Measurements from ENCODE around the gene GPR35. TPM values are rescaled to one million over a fixed set of nuclear protein-coding genes. Genes with fewer than 3 reads are reported as not detected.

The GPR35 gene
- total RNA-seq, 1 experiment from 2014 or later = 1.9 TPM

DNA sequence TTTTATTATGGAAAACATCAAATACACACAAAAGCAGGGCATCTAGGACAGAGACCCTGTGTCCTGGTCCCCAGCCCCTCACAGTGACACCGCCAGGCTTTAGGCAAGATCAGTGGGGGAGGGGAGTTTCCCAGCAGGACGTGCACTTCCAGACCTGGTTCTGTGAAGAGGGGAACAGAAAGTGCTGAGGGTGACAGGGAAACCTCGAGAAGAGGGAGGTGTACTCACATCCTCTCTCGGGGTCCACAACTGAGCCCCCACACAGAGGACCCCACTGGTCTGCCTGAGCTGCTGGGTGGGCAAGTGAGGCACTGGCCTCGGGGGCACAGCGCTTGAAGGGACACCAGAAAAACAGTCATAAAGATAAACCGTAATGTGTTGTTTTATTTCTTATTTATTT lies 4.4 kb upstream of the GPR35 start:
- H3K4me1 ChIP-seq (ENCODE audit: low read length) = peaks cover 3% of the 10 kb centered on the region; the same call in 1 of the 2 replicates

DNA sequence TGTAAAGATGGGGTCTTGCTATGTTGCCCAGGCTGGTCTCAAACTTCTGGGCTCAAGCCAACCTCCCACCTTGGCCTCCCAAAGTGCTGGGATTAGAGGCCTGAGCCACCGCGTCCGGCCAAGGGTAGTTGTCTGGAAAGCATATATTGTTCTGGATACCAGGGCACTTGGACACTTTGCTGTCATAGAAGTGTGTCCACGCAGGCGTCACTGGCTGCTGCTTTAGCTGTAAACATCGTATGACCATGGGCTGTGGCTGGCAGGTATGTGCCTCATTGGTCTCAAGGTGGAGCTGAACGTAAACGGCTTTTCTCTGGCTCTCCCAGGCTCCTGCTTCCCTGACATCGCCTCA lies 3.2 kb upstream of the GPR35 start:
- no peak for DNase-seq
- Histone ChIP-seq H3K27me3 (ENCODE audit: low read length) (no peaks in the 10 kb centered on the region), H3K4me1 (ENCODE audit: low read length) (peaks cover 3% of the 10 kb centered on the region; the same call in 1 of the 2 replicates), H3K27ac (ENCODE audit: low read length) (no peak overlapping the region), H2AFZ (ENCODE audit: low read length) (no peak overlapping the region), H3K36me3 (ENCODE audit: insufficient read depth, low read length) (no peaks in the 10 kb centered on the region), H3K9me3 (ENCODE audit: low read length) (no peaks in the 10 kb centered on the region), H3K9ac (ENCODE audit: low read length) (no peak overlapping the region), H3K4me3 (ENCODE audit: low read length) (no peak overlapping the region), H3K79me2 (ENCODE audit: low read length) (no peaks in the 10 kb centered on the region), H4K20me1 (ENCODE audit: insufficient read depth, low read depth, low read length) (no peaks in the 10 kb centered on the region), H3K9me2 (replicated peaks; ENCODE audit: insufficient read depth, low read length) (no peaks in the 10 kb centered on the region), H3K4me2 (ENCODE audit: low read depth, low read length, poor library complexity, severe bottlenecking) (no peak overlapping the region)

More for the DNA sequence above, 4.4 kb upstream of the GPR35 start:
- Histone ChIP-seq H4K20me1 (ENCODE audit: insufficient read depth, low read depth, low read length) (no peaks in the 10 kb centered on the region), H3K9ac (ENCODE audit: low read length) (no peak overlapping the region), H3K4me2 (ENCODE audit: low read depth, low read length, poor library complexity, severe bottlenecking) (no peak overlapping the region), H2AFZ (ENCODE audit: low read length) (no peak overlapping the region), H3K79me2 (ENCODE audit: low read length) (no peaks in the 10 kb centered on the region), H3K36me3 (ENCODE audit: insufficient read depth, low read length) (no peaks in the 10 kb centered on the region), H3K9me2 (replicated peaks; ENCODE audit: insufficient read depth, low read length) (no peaks in the 10 kb centered on the region), H3K27ac (ENCODE audit: low read length) (no peak overlapping the region), H3K9me3 (ENCODE audit: low read length) (peaks cover 9% of the 10 kb centered on the region), H3K4me3 (ENCODE audit: low read length) (no peak overlapping the region), H3K27me3 (ENCODE audit: low read length) (no peaks in the 10 kb centered on the region)
- DNase-seq = no peak

DNA sequence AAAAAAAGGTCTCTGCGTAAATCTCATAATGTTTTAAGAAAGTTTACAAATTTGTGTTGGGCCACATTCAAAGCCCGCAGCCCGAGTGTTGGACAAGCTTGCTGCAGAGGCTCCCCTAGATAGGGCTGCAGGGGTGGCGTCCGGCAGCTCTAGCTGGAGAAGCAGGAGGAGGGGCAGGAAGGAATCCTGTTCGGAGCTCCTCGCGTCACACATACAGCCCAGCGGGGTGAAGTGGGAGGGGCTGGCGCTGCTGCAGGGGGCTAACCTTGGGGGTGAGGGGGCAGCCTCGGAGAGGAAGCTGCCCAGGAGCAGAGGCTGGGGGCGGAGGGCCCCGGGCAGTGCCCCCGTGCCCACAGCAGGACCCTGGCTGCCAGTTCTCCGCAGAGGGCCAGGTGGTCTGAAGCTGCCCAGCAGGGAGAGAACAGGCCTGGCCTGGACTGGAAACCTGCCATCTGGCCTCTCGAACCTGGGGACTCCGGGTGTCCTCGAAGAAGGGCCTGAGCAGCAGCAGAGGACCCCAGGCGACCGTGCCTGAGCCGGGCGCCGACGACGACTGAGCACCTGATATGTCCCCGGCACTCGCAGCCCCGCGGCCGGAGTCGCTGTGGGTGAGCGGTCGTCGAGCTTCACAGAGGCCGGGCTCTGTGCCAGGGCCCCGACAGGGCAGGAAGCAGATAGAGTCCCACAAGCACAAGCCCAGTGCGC lies 2.6 kb upstream of the GPR35 start:
- H3K79me2 ChIP-seq (ENCODE audit: low read length) = no peaks in the 10 kb centered on the region
- H3K9me2 ChIP-seq (replicated peaks; ENCODE audit: insufficient read depth, low read length) = no peaks in the 10 kb centered on the region
- no peak overlapping the region for H3K4me2 ChIP-seq (ENCODE audit: low read depth, low read length, poor library complexity, severe bottlenecking)
- H4K20me1 ChIP-seq (ENCODE audit: insufficient read depth, low read depth, low read length) = no peaks in the 10 kb centered on the region
- peaks cover 3% of the 10 kb centered on the region; the same call in 1 of the 2 replicates for H3K4me1 ChIP-seq (ENCODE audit: low read length)
- no peaks in the 10 kb centered on the region for H3K9me3 ChIP-seq (ENCODE audit: low read length)
- no peak overlapping the region for H3K9ac ChIP-seq (ENCODE audit: low read length)
- DNase-seq = no peak
- H3K27ac ChIP-seq (ENCODE audit: low read length) = no peak overlapping the region
- no peaks in the 10 kb centered on the region for H3K27me3 ChIP-seq (ENCODE audit: low read length)
- H3K4me3 ChIP-seq (ENCODE audit: low read length) = no peak overlapping the region
- no peak overlapping the region for H2AFZ ChIP-seq (ENCODE audit: low read length)
- no peaks in the 10 kb centered on the region for H3K36me3 ChIP-seq (ENCODE audit: insufficient read depth, low read length)

DNA sequence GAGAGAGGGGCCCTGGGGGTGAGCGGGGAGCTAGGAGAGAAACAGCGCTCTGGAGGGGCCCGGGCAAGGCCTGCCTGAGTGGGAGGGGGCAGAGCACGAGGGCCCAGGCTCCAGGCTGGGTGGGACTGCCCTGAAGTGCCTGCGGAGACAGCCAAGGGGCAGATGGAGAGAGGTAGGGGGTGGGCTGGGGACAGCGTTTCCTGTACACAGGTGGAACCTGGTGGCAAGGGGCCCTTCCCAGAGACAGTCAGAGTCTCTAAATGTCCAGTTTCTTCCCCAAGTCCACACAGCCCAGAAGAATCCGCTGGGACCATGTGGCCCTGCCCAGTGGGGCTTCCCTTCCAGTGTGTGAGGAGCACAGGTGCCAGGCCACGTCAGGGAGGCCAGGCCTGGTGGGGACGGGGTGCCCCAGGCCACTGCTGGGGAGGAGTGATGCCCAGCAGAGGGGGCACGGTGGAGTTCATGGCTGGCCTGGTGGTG lies 1.7 kb upstream of the GPR35 start:
- DNase-seq = no peak
- no peaks in the 10 kb centered on the region for H3K27me3 ChIP-seq (ENCODE audit: low read length)
- no peaks in the 10 kb centered on the region for H4K20me1 ChIP-seq (ENCODE audit: insufficient read depth, low read depth, low read length)
- no peak overlapping the region for H3K9ac ChIP-seq (ENCODE audit: low read length)
- no peak overlapping the region for H2AFZ ChIP-seq (ENCODE audit: low read length)
- H3K4me2 ChIP-seq (ENCODE audit: low read depth, low read length, poor library complexity, severe bottlenecking) = no peak overlapping the region
- no peaks in the 10 kb centered on the region for H3K36me3 ChIP-seq (ENCODE audit: insufficient read depth, low read length)
- H3K9me2 ChIP-seq (replicated peaks; ENCODE audit: insufficient read depth, low read length) = no peaks in the 10 kb centered on the region
- H3K4me3 ChIP-seq (ENCODE audit: low read length) = no peak overlapping the region
- no peaks in the 10 kb centered on the region for H3K79me2 ChIP-seq (ENCODE audit: low read length)
- H3K9me3 ChIP-seq (ENCODE audit: low read length) = no peaks in the 10 kb centered on the region
- H3K4me1 ChIP-seq (ENCODE audit: low read length) = peaks cover 3% of the 10 kb centered on the region; the same call in 1 of the 2 replicates
- no peak overlapping the region for H3K27ac ChIP-seq (ENCODE audit: low read length)

DNA sequence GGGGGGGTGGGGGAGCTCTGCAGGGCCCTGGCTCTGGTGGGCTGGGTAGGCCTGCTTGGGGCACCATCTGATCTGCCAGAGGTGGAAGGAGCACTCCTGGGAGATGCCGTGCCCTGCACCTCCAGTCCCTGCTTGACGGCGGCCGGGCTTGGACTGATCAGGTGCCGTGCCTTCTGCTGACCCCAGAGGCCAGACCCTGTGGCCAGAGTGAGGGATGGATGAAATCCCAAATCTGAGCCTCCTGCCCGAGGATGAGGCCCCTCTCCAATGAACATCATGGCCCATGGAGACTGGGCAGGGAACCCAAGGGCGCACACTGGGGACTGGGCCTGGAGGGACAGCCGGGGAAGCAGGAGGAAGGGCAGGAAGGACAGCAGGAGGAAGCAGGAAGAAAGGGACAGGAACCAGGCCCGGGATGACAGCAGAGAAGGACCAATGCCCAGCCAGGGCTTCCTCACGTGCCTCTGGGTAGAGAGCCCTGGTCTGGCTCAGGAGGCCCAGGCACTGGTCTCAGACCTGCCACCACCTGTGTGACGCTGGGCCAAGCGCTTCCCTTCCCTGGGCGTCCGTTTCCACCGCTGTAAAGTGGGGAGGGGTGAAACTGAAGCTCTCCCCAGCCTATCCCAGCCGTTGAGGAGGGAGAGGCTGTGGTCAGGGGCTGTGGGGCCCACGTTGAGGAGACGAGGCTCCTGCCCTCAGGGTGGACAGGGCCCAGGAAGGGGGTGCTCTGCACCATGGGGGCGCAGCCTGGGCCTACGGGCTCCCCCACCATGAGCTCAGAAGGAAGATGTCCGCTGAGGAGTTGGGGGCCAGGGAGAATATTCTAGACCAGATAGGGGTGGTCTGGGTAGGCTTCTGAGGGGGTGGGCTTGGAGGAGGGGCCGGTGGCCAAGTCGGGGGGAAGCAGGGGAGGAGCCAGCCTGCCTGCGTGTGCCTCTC lies 1.0 kb upstream of the GPR35 start:
- H3K36me3 ChIP-seq (ENCODE audit: insufficient read depth, low read length) = no peaks in the 10 kb centered on the region
- no peaks in the 10 kb centered on the region for H3K9me2 ChIP-seq (replicated peaks; ENCODE audit: insufficient read depth, low read length)
- no peaks in the 10 kb centered on the region for H3K9me3 ChIP-seq (ENCODE audit: low read length)
- H3K27ac ChIP-seq (ENCODE audit: low read length) = no peak overlapping the region
- H2AFZ ChIP-seq (ENCODE audit: low read length) = no peak overlapping the region
- no peak for DNase-seq
- peaks cover 3% of the 10 kb centered on the region; the same call in 1 of the 2 replicates for H3K4me1 ChIP-seq (ENCODE audit: low read length)
- H3K27me3 ChIP-seq (ENCODE audit: low read length) = no peaks in the 10 kb centered on the region
- no peaks in the 10 kb centered on the region for H4K20me1 ChIP-seq (ENCODE audit: insufficient read depth, low read depth, low read length)
- H3K4me3 ChIP-seq (ENCODE audit: low read length) = no peak overlapping the region
- H3K79me2 ChIP-seq (ENCODE audit: low read length) = no peaks in the 10 kb centered on the region
- H3K9ac ChIP-seq (ENCODE audit: low read length) = no peak overlapping the region
- no peak overlapping the region for H3K4me2 ChIP-seq (ENCODE audit: low read depth, low read length, poor library complexity, severe bottlenecking)

DNA sequence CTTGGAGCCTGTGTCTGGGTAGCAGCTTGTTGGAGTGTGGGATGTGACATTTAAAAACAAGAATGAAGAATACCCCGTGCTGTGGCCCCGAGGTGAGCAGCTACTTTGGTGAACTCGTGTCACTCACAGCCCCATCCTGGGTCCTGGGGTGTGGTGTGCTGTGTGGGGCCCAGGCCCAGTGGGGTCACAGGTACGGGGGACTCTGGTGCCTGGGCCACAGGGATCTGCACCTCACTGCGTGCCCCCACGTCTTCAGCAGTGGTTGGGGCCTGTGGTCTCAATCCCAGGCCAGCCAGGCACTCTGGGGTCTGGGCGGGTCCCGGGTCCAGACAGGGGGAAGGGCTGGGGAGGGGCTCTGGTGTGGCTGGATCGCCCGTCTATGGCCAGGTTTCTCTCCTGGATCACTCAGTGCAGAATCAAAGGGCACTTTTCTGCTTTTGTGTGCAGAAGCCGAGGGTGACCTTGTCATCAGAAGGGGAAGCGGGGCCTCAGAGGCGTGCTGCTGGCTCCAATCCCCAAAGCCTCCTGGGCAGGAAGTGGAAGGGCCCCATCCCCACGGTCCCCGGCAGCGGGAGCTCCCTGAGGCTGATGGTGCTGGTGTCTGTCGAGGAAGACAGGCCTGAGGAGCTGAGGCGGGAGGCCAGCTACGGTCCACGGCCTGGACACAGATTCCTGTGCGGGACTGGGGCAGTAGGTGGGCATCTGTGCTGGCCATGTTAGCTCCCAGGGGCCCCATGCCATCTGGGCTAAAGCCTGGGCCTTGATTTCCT lies 1.4 kb downstream of the GPR35 start:
- Histone ChIP-seq H3K9me3 (ENCODE audit: low read length) (no peaks in the 10 kb centered on the region), H3K79me2 (ENCODE audit: low read length) (no peaks in the 10 kb centered on the region), H3K36me3 (ENCODE audit: insufficient read depth, low read length) (no peaks in the 10 kb centered on the region), H4K20me1 (ENCODE audit: insufficient read depth, low read depth, low read length) (no peaks in the 10 kb centered on the region), H3K4me3 (ENCODE audit: low read length) (no peak overlapping the region), H2AFZ (ENCODE audit: low read length) (no peak overlapping the region), H3K27me3 (ENCODE audit: low read length) (no peaks in the 10 kb centered on the region), H3K27ac (ENCODE audit: low read length) (no peak overlapping the region), H3K9ac (ENCODE audit: low read length) (no peak overlapping the region), H3K4me1 (ENCODE audit: low read length) (peaks cover 3% of the 10 kb centered on the region; the same call in 1 of the 2 replicates), H3K9me2 (replicated peaks; ENCODE audit: insufficient read depth, low read length) (no peaks in the 10 kb centered on the region), H3K4me2 (ENCODE audit: low read depth, low read length, poor library complexity, severe bottlenecking) (no peak overlapping the region)
- DNase-seq = peak; percentile 43

DNA sequence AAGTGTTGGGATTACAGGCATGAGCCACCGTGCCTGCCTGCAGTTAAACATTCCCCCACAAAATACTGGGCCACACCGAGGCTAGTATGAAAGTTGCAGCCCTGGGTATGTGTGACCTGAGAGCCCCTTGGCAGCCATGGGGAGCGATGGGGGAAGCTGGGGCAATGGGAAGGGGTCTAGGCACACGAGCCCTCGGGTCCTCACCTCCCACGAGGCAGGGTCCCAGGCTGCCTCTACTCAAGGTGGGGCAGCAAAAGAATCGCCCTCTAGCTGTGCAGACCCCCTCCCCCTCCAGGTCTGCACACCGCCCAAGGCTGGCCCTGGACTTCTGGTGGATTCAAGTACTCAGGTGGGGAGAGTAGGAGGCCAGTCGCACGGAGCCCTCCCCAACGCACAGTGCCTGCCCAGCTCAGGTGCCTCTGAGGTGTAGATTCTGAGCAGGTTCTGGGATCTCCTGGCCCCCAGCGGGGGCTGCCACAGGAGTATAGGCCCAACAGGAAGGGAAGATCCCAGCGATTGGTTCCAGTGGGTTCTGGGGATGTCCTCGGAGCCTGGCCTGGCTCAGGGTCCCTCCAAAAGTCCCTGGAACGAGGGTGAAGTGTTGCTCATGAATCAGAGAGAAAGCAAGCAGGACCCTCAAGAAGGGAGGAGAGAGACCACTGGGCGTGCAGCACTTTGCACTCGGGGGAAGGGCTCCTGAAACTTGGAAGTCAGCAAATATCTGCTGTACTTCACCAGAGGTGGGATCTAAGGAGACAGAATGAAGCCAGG lies 2.6 kb downstream of the GPR35 start:
- Histone ChIP-seq H3K9me3 (ENCODE audit: low read length) (no peaks in the 10 kb centered on the region), H3K9me2 (replicated peaks; ENCODE audit: insufficient read depth, low read length) (no peaks in the 10 kb centered on the region), H3K4me2 (ENCODE audit: low read depth, low read length, poor library complexity, severe bottlenecking) (no peak overlapping the region), H4K20me1 (ENCODE audit: insufficient read depth, low read depth, low read length) (no peaks in the 10 kb centered on the region), H3K36me3 (ENCODE audit: insufficient read depth, low read length) (no peaks in the 10 kb centered on the region), H3K27ac (ENCODE audit: low read length) (no peak overlapping the region), H3K27me3 (ENCODE audit: low read length) (no peaks in the 10 kb centered on the region), H3K9ac (ENCODE audit: low read length) (no peak overlapping the region), H3K4me1 (ENCODE audit: low read length) (peaks cover 3% of the 10 kb centered on the region; the same call in 1 of the 2 replicates), H3K79me2 (ENCODE audit: low read length) (no peaks in the 10 kb centered on the region), H3K4me3 (ENCODE audit: low read length) (no peak overlapping the region), H2AFZ (ENCODE audit: low read length) (no peak overlapping the region)
- no peak for DNase-seq
